ENCODE measurements around the gene CHMP5.

DNA sequence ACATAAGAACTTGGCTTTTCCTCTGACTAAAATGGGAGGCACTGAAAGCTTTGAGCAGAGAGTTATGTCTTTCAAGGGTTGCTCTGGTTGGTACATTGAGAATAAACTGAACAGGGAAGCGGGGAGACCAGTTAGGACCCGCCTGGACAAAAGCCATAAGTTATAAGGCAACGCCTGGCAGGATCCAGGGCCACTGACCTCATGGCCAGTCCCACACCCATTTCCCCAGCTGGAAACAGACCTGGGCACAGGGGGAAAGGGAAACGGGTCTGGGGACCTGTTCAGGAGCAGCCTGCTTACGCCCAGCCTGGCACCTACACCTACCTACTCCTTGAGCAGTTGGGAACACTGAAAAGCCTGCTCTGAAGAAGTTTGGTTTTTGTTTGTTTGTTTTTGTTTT lies 23.6 kb upstream of the CHMP5 start:
- TF ChIP-seq, protein P1, sequence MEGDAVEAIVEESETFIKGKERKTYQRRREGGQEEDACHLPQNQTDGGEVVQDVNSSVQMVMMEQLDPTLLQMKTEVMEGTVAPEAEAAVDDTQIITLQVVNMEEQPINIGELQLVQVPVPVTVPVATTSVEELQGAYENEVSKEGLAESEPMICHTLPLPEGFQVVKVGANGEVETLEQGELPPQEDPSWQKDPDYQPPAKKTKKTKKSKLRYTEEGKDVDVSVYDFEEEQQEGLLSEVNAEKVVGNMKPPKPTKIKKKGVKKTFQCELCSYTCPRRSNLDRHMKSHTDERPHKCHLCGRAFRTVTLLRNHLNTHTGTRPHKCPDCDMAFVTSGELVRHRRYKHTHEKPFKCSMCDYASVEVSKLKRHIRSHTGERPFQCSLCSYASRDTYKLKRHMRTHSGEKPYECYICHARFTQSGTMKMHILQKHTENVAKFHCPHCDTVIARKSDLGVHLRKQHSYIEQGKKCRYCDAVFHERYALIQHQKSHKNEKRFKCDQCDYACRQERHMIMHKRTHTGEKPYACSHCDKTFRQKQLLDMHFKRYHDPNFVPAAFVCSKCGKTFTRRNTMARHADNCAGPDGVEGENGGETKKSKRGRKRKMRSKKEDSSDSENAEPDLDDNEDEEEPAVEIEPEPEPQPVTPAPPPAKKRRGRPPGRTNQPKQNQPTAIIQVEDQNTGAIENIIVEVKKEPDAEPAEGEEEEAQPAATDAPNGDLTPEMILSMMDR (IDR thresholded peaks at IDR 0.05), result no peak
- no peak for TF ChIP-seq EP300 (IDR thresholded peaks at IDR 0.05)
